GM12875 (cell line): Measurements from ENCODE around the gene ANKRD18A.
A peak's percentile ranks its signal among the peaks of the same experiment; 100 is the strongest.

Experiments used
- H3K4me3 ChIP-seq: one replicate; pipeline ENCODE4 v1.5.1; 2011; ENCODE audit warnings: low read depth, low read length, control low read depth
- TF ChIP-seq, protein P1 (sequence below): IDR thresholded peaks from 2 replicates; pipeline ENCODE4 v1.5.1; 2011; ENCODE audit warnings: low read depth, mild to moderate bottlenecking, control low read depth, inconsistent platforms, low read length, moderate library complexity, borderline replicate concordance; ENCODE audit not compliant: insufficient read depth

ANKRD18A gene

DNA sequence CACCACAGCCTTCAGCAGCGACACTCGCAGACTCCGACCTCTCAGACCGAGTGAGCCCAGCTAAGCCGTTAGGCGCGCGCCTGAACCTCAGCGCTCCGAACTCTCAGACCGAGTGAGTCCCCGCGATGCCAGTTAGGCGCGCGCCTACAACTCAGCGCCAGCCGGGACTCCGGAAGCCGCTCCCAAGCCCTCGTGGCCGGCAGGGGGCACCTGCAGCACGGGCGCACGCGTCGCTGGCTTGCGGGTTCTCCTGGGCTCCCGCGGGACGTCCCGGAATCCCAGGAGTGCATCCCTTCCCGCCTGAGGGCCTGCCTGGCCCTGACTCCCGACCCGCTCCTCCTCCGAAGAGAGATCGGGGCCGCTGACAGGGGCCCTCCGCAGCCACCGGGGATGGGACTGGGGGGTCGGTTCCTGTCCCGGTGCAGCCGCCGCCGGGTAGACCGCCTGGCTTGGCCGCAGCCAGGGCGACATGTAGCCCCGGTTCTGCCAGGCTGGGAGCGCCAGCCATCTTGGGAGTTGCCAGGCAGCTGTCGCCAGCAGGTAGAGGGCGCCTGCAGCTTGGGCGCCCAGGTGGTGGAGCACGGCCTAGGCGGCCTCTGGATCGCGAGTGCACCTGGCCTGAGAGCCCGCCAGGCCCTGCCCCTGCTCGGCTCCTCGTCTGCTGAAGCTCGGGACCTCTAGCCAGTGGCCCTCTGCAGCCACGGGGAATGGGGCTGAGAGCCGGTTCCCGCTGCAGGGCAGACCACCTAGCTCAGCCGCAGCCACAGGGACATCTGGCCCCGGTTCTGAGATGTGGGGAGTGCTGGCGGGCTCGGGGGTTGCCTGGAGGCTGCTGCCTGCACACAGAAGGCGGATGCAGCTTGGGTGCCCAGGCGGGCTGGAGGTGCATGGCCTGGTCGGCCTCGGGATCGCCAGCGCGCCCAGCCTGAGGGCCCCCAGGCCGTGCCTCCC, at the start of gene ANKRD18A:
TSS of gene ANKRD18A (minus strand) at position 114 of the 951 bp plus-strand sequence. CDS start 311 bp downstream, outside the sequence.
- peak within 1 kb of the TSS; percentile 46 for H3K4me3 ChIP-seq
- TF ChIP-seq, protein P1, sequence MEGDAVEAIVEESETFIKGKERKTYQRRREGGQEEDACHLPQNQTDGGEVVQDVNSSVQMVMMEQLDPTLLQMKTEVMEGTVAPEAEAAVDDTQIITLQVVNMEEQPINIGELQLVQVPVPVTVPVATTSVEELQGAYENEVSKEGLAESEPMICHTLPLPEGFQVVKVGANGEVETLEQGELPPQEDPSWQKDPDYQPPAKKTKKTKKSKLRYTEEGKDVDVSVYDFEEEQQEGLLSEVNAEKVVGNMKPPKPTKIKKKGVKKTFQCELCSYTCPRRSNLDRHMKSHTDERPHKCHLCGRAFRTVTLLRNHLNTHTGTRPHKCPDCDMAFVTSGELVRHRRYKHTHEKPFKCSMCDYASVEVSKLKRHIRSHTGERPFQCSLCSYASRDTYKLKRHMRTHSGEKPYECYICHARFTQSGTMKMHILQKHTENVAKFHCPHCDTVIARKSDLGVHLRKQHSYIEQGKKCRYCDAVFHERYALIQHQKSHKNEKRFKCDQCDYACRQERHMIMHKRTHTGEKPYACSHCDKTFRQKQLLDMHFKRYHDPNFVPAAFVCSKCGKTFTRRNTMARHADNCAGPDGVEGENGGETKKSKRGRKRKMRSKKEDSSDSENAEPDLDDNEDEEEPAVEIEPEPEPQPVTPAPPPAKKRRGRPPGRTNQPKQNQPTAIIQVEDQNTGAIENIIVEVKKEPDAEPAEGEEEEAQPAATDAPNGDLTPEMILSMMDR, result peak; percentile 81

DNA sequence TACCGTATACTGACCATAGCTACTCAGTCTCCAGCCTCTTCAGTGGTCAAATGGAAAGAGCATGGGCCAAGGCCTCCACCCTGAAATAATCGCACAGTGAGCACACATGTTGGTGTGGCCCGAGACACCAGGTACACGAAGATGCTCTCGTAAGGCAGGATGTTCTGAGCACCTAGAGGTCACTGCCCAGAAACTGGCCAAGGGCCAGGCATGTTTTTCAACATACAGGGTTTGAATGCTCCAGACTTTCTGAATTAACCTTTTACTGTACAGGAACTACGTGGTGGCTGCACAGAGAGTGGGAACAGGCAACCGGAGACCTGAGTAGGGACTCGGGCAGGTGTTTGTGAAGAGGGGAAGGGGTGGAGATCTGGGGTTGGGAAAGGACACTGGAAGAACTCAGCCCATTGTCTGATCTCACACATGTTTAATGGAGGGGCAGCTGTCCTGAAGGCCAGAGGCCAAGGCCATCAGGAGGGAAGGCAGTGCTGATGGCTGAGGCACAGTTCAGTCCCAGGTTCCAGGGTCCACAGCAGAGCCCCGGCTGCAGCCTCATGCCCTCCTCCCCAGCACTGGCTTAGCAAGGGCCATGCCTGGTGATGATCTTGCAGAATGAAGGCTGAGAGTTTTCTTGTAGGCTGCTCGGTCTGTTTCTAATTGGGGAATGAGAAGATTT, 48.5 kb upstream of the ANKRD18A start:
- TF ChIP-seq, protein P1, result no peak
- no peak overlapping the region for H3K4me3 ChIP-seq

DNA sequence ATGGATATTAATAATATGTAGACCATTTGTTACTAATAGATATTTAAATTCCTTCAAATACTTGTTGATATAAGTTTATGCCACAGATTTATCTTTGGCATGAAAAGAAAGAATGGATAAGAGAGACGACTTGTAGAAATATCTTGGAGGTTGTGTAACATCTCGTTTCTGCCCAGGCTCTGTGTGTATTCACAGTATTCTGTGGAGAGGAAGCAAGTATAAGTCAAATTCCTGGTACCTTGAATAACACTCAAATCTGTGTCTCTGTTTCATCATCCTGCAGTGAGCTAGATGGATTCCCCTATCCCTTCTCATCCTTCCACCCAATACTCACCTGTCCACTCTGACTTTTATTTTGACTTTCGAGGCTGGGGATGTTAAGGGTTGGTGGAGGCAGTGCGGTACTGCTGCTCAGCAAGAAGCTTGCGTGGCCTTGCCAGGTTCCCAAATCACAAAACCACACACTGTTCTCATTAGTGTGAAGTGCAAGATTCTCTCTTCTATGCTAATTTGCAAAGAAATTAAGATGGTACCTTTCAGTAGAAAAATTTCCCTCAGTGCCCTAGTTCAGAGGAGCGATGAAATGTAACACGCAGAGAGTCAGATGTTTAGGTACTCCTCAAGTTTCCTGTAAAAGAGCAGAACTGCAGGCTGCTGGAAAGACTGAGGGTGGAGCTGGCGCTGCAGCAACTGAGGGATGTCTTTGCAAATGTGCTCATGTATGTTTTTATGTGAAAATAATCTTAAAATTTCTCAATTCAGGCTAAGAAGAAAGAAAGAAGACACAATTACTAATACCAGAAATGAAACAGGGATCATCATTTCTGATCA, 42.6 kb upstream of the ANKRD18A start:
- no peak overlapping the region for H3K4me3 ChIP-seq
- TF ChIP-seq, protein P1, result no peak

DNA sequence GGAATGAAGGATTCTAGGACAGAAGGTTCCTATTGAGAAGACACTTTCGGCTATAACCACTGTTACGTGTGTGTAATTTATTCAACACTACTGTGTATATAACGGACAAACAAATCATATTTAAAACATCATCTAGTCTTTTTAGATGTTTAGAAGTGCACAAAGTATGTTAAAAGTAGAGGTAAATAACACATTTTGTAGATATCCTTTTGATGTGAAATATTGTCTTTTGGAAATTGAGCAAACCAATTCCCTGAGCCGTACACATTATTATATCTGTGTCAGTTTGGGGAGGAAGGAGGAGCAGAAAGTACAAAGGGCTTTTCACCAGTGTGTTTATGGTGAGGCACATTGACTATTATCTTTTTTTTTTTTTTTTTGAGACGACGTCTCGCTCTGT, 39.1 kb upstream of the ANKRD18A start:
- H3K4me3 ChIP-seq, result no peak overlapping the region
- TF ChIP-seq, protein P1, result no peak

DNA sequence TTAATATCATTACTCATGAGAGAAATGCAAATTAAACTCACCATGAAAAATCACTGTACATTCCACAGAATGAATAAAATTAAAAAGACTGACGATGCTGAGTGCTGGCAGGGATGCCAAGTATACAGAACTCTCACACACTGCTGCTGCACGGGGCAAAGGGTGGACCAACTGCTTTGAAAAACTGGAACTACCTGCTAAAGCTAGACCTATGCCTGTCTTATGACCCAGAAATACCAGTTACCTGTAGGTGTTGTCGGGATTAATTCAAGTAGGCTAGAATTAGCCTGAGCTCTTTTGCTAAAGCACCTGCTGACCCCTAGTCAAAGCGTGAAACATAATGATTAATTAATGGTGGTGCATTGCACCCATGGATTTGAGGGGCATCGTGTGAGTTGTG, 36.5 kb upstream of the ANKRD18A start:
- TF ChIP-seq, protein P1, result no peak
- no peak overlapping the region for H3K4me3 ChIP-seq

DNA sequence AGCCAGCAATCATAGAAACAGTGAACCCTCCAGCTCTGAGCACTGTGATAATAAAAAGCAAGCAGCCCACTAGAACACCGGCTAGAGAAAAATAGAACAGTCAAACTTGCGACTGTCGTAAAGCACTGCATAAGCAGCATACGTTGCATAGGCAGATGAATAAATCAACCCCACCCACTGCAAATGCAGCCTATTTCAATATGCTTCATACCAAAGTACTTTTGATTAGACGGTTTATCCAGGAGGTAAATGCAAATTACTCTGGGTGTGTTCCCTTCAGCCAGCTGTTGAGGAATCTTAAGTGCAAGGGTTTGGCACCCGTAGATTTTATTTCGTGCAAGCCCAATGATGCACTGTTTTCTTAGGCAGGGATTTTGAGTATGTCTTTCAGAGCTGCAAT, 32.1 kb upstream of the ANKRD18A start:
- TF ChIP-seq, protein P1, result no peak
- no peak overlapping the region for H3K4me3 ChIP-seq
